IMR-90 (cell line): Measurements from ENCODE around the gene ATG7. TPM values are rescaled to one million over a fixed set of nuclear protein-coding genes. Genes with fewer than 3 reads are reported as not detected.

Experiments
- ATAC-seq: fragments of 200-7000 bp; cut with Tn5 transposase; 2 replicates; pipeline ENCODE4 v1.9.1; 2020; ENCODE audit warnings: low read depth, mild to moderate bottlenecking, moderate library complexity
- BruUV-seq: library from RNA; stranded (reverse); fragments of 400-500 nt; replicated peaks from 2 replicates; lab custom pipeline; 2021; lab: Mats Ljungman, UMichigan
- CTCF ChIA-PET: fragments of 300-600 bp; formaldehyde crosslinking; extraction: SDS; loops from one replicate; lab custom pipeline; 2021; ENCODE audit warnings: antibody characterized with exemption; lab: Yijun Ruan, JAX
- POLR2A ChIA-PET: fragments of 300-600 bp; sonication (Branson Sonifier 250); formaldehyde crosslinking; loops from one replicate; lab custom pipeline; 2022; ENCODE audit warnings: antibody characterized with exemption; ENCODE audit not compliant: unreplicated experiment; lab: Charles Lee
- DNase-seq: peaks from one replicate; pipeline ENCODE4 v3.0.0; 2013
- H2AFZ ChIP-seq: replicated peaks from 2 replicates; pipeline ENCODE3; 2013; ENCODE audit warnings: low read length, mild to moderate bottlenecking; ENCODE audit not compliant: poor library complexity
- H2AK5ac ChIP-seq: 2 replicates; pipeline ENCODE4 v1.6.1; 2013; ENCODE audit warnings: low read depth, low read length, inconsistent platforms
- H2AK9ac ChIP-seq: replicated peaks from 2 replicates; pipeline ENCODE3; 2013; ENCODE audit warnings: mild to moderate bottlenecking, low read depth, low read length, moderate library complexity; ENCODE audit not compliant: poor library complexity
- H2BK120ac ChIP-seq: 2 replicates; pipeline ENCODE4 v1.6.1; 2013; ENCODE audit warnings: low read depth, low read length, inconsistent platforms
- H2BK15ac ChIP-seq: 3 replicates; pipeline ENCODE4 v1.6.1; 2013; ENCODE audit warnings: low read depth, low read length, inconsistent platforms
- H2BK20ac ChIP-seq: 2 replicates; pipeline ENCODE4 v1.6.1; 2013; ENCODE audit warnings: low read depth, mild to moderate bottlenecking, inconsistent platforms, low read length, moderate library complexity
- H2BK5ac ChIP-seq: 2 replicates; pipeline ENCODE4 v1.6.1; 2013; ENCODE audit warnings: mild to moderate bottlenecking, low read depth, low read length, inconsistent platforms; ENCODE audit not compliant: poor library complexity, severe bottlenecking
- H3K14ac ChIP-seq: replicated peaks from 2 replicates; pipeline ENCODE4 v1.6.1; 2013; ENCODE audit warnings: low read depth, low read length, inconsistent platforms
- H3K18ac ChIP-seq: 2 replicates; pipeline ENCODE4 v1.6.1; 2013; ENCODE audit warnings: low read depth, low read length, control low read depth
- H3K23ac ChIP-seq: 2 replicates; pipeline ENCODE4 v1.6.1; 2013; ENCODE audit warnings: low read depth, low read length, inconsistent platforms
- H3K27ac ChIP-seq: 2 replicates; pipeline ENCODE4 v1.5.1; 2013; ENCODE audit warnings: mild to moderate bottlenecking, control low read depth, low read length; ENCODE audit not compliant: insufficient read depth
- H3K27me3 ChIP-seq: 2 replicates; pipeline ENCODE4 v1.6.1; 2013; ENCODE audit warnings: low read length; ENCODE audit not compliant: control insufficient read depth, insufficient read depth
- H3K36me3 ChIP-seq: 2 replicates; pipeline ENCODE4 v1.6.1; 2013; ENCODE audit warnings: low read length, mixed read lengths; ENCODE audit not compliant: control insufficient read depth, insufficient read depth
- H3K4ac ChIP-seq: 2 replicates; pipeline ENCODE4 v1.6.1; 2013; ENCODE audit warnings: low read depth, low read length, inconsistent platforms
- H3K4me1 ChIP-seq: 2 replicates; pipeline ENCODE4 v1.6.1; 2013; ENCODE audit warnings: low read length, mixed read lengths; ENCODE audit not compliant: control insufficient read depth, insufficient read depth
- H3K4me2 ChIP-seq: 2 replicates; pipeline ENCODE4 v1.6.1; 2013; ENCODE audit warnings: low read depth, mild to moderate bottlenecking, control low read depth, low read length, moderate library complexity
- H3K4me3 ChIP-seq: 2 replicates; pipeline ENCODE4 v1.5.1; 2013; ENCODE audit warnings: low read depth, mild to moderate bottlenecking, control low read depth, low read length, moderate library complexity; ENCODE audit not compliant: insufficient read depth
- H3K56ac ChIP-seq: 2 replicates; pipeline ENCODE4 v1.6.1; 2013; ENCODE audit warnings: low read length, inconsistent platforms; ENCODE audit not compliant: insufficient read depth; ENCODE audit errors: extremely low read depth
- H3K79me1 ChIP-seq, 2 experiments: 2 replicates each; pipeline ENCODE4 v1.6.1; 2013; ENCODE audit warnings: low read length in 2 of 2, inconsistent platforms in 1 of 2, low read depth in 1 of 2
- H3K9ac ChIP-seq: 2 replicates; pipeline ENCODE4 v1.6.1; 2013; ENCODE audit warnings: low read depth, low read length, control low read depth
- H3K9me1 ChIP-seq: 2 replicates; pipeline ENCODE4 v1.6.1; 2013; ENCODE audit warnings: low read length, inconsistent platforms; ENCODE audit not compliant: insufficient read depth
- H3K9me3 ChIP-seq: 2 replicates; pipeline ENCODE4 v1.6.1; 2013; ENCODE audit warnings: low read length; ENCODE audit not compliant: control insufficient read depth, insufficient read depth
- H4K20me1 ChIP-seq: 2 replicates; pipeline ENCODE4 v1.6.1; 2013; ENCODE audit warnings: low read length, inconsistent platforms; ENCODE audit not compliant: insufficient read depth
- H4K5ac ChIP-seq: 2 replicates; pipeline ENCODE4 v1.6.1; 2013; ENCODE audit warnings: mild to moderate bottlenecking, low read depth, low read length, control low read depth
- H4K8ac ChIP-seq, 2 experiments: 2 replicates each; pipeline ENCODE4 v1.6.1; 2013; ENCODE audit warnings: low read depth in 2 of 2, low read length in 2 of 2, control low read depth in 1 of 2, inconsistent platforms in 1 of 2
- H4K91ac ChIP-seq: 2 replicates; pipeline ENCODE4 v1.6.1; 2013; ENCODE audit warnings: low read depth, low read length, inconsistent platforms; ENCODE audit not compliant: insufficient read depth
- BHLHE40 ChIP-seq: fragments of 150-350 bp; IDR thresholded peaks from 2 replicates; pipeline ENCODE4 v1.6.1; 2016; ENCODE audit warnings: mild to moderate bottlenecking, low read depth, low read length
- CEBPB ChIP-seq: IDR thresholded peaks from 2 replicates; pipeline ENCODE4 v1.6.1; 2012; ENCODE audit warnings: low read depth, low read length, improper control_type of control experiment
- CHD1 ChIP-seq: IDR thresholded peaks from 2 replicates; pipeline ENCODE4 v1.6.1; 2012; ENCODE audit warnings: low read depth, low read length, improper control_type of control experiment
- FOS ChIP-seq: fragments of 150-350 bp; IDR thresholded peaks from 2 replicates; pipeline ENCODE4 v1.6.1; 2016; ENCODE audit warnings: low read depth, low read length
- MAFK ChIP-seq: IDR thresholded peaks from 2 replicates; pipeline ENCODE4 v1.6.1; 2012; ENCODE audit warnings: low read depth, low read length, improper control_type of control experiment
- MAZ ChIP-seq: IDR thresholded peaks from 2 replicates; pipeline ENCODE4 v1.6.1; 2012; ENCODE audit warnings: low read depth, mild to moderate bottlenecking, low read length, improper control_type of control experiment, moderate library complexity, borderline replicate concordance
- MXI1 ChIP-seq: IDR thresholded peaks from 2 replicates; pipeline ENCODE4 v1.6.1; 2012; ENCODE audit warnings: low read depth, mild to moderate bottlenecking, low read length, moderate library complexity, borderline replicate concordance
- NFE2L2 ChIP-seq: fragments of 150-350 bp; IDR thresholded peaks from 2 replicates; pipeline ENCODE4 v1.6.1; 2016; ENCODE audit warnings: low read depth, mild to moderate bottlenecking, low read length
- POLR2A ChIP-seq: IDR thresholded peaks from 2 replicates; pipeline ENCODE4 v1.6.1; 2012; ENCODE audit warnings: mild to moderate bottlenecking, low read depth, low read length
- RAD21 ChIP-seq: IDR thresholded peaks from 2 replicates; pipeline ENCODE4 v1.6.1; 2012; ENCODE audit warnings: low read length, improper control_type of control experiment
- RCOR1 ChIP-seq: IDR thresholded peaks from 2 replicates; pipeline ENCODE4 v1.6.1; 2012; ENCODE audit warnings: mild to moderate bottlenecking, low read length, improper control_type of control experiment; ENCODE audit not compliant: insufficient replicate concordance
- RFX5 ChIP-seq: IDR thresholded peaks from 2 replicates; pipeline ENCODE4 v1.8.0; 2012; ENCODE audit warnings: low read depth, mild to moderate bottlenecking, low read length, moderate library complexity
- SMC3 ChIP-seq: fragments of 150-350 bp; IDR thresholded peaks from 2 replicates; pipeline ENCODE4 v1.6.1; 2016; ENCODE audit warnings: low read depth, mild to moderate bottlenecking, antibody characterized with exemption, low read length, moderate library complexity
- WGBS, 2 experiments: methylation state at CpG; one replicate each; pipeline versions ENCODE4 v1.1.5 to v1.1.7; 2013; ENCODE audit warnings: missing lambda C conversion rate in 2 of 2; ENCODE audit not compliant: insufficient read length in 1 of 2; ENCODE audit errors: extremely low coverage in 2 of 2; 5-methylcytosine and 5-hydroxymethylcytosine counted together
- dilution Hi-C: fragments of 300-500 bp; cut with HindIII; formaldehyde crosslinking; loops from one replicate; pipeline ENCODE4 v1.14.3; 2018; ENCODE audit warnings: low sequenced_read_pairs; ENCODE audit not compliant: unreplicated experiment
- in situ Hi-C: fragments of 300-500 bp; cut with MboI; formaldehyde crosslinking; loops from 3 replicates; pipeline ENCODE4 v1.14.3; 2019; ENCODE audit warnings: low sequenced_read_pairs, inconsistent platforms, mixed read lengths
- intact Hi-C: fragments of 100-400 bp; cut with micrococcal nuclease; formaldehyde crosslinking; loops from 2 replicates; pipeline ENCODE4 v1.10.0; 2022
- polyA plus RNA-seq, 3 experiments: library from polyadenylated mRNA; depleted of rRNA; stranded (reverse); fragments of >200 nt; gene quantifications; 2 replicates each; pipeline ENCODE4 v1.2.3, GENCODE V29; 2012; ENCODE audit warnings: low replicate concordance in 1 of 3
- total RNA-seq: library from RNA; depleted of rRNA; stranded (reverse); fragments of >200 nt; gene quantifications from 2 replicates; pipeline ENCODE4 v1.2.3, GENCODE V29; 2012
- TF ChIP-seq, protein P1 (sequence below): fragments of 150-350 bp; IDR thresholded peaks from 2 replicates; pipeline ENCODE4 v1.6.1; 2016; ENCODE audit warnings: low read depth, mild to moderate bottlenecking, low read length, moderate library complexity, borderline replicate concordance
- TF ChIP-seq, protein P2 (sequence below): fragments of 150-350 bp; IDR thresholded peaks from 2 replicates; pipeline ENCODE4 v1.6.1; 2017; ENCODE audit warnings: mild to moderate bottlenecking, antibody characterized with exemption, low read length, low read depth
- TF ChIP-seq, protein P3 (sequence below): conservative IDR thresholded peaks from 2 replicates; pipeline ENCODE4 v1.5.1; 2012; ENCODE audit warnings: mild to moderate bottlenecking, low read depth, low read length, improper control_type of control experiment

Gene ATG7
- total and polyA plus RNA-seq, 2 of the 4 experiments (the other 2 are of a cell fraction), result 15.6 to 51.4 TPM

DNA sequence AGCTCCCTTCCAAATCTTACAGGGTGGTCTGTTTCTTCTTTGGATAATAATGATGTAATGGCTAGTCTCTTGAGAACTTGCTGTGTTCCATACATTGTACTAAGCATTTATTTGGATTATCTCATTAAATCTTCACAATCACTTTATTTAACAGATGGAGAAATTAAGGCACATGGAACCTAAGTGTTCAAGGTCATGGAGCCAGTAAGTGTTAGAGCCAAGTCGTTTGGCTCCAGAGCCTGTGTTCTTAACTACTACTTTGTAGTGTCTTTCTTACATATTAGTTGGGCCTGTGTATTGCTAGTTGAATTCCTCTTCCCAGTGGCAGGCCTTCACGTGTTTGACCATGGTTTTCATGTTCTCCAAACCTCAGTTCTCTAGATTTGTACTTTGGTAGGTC is 177.8 kb downstream of the ATG7 start:
- no peak overlapping the region for H2BK15ac ChIP-seq
- no peak overlapping the region for H2BK20ac ChIP-seq
- no peak overlapping the region for H4K5ac ChIP-seq
- no peak for DNase-seq
- no peaks in the 10 kb centered on the region for H3K9me3 ChIP-seq
- no peak overlapping the region for H3K56ac ChIP-seq
- in situ Hi-C loops (no loop called here), dilution Hi-C loops (no loop called here), intact Hi-C loops (no loop called here)
- no peaks in the 10 kb centered on the region for H3K27me3 ChIP-seq
- H2AK5ac ChIP-seq, result no peak overlapping the region
- WGBS, 2 experiments, result no CpG with 5 or more reads among the region's 2 CpGs
- H3K9ac ChIP-seq, result no peak overlapping the region
- peaks cover 8% of the 10 kb centered on the region for H3K4me1 ChIP-seq
- no peak overlapping the region for H3K23ac ChIP-seq
- no peak overlapping the region for H3K14ac ChIP-seq
- ATAC-seq, result no peak
- no peak overlapping the region for H3K4me3 ChIP-seq
- H3K79me1 ChIP-seq, result peaks cover 4 to 17% of the 10 kb centered on the region in 2 experiments; a peak in 3 of 4 replicates
- no peak overlapping the region for H4K8ac ChIP-seq
- H3K36me3 ChIP-seq, result no peaks in the 10 kb centered on the region
- H4K20me1 ChIP-seq, result no peaks in the 10 kb centered on the region
- H2BK120ac ChIP-seq, result no peak overlapping the region
- H4K91ac ChIP-seq, result no peak overlapping the region
- no TSS peak for BruUV-seq
- peaks cover 9% of the 10 kb centered on the region; the same call in 1 of the 2 replicates for H3K9me1 ChIP-seq
- POLR2A ChIA-PET, result no interaction called here
- TF ChIP-seq RCOR1, result no peak
- TF ChIP-seq, protein P1, sequence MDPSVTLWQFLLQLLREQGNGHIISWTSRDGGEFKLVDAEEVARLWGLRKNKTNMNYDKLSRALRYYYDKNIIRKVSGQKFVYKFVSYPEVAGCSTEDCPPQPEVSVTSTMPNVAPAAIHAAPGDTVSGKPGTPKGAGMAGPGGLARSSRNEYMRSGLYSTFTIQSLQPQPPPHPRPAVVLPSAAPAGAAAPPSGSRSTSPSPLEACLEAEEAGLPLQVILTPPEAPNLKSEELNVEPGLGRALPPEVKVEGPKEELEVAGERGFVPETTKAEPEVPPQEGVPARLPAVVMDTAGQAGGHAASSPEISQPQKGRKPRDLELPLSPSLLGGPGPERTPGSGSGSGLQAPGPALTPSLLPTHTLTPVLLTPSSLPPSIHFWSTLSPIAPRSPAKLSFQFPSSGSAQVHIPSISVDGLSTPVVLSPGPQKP, result no peak
- TF ChIP-seq RFX5, result no peak
- TF ChIP-seq, protein P2, sequence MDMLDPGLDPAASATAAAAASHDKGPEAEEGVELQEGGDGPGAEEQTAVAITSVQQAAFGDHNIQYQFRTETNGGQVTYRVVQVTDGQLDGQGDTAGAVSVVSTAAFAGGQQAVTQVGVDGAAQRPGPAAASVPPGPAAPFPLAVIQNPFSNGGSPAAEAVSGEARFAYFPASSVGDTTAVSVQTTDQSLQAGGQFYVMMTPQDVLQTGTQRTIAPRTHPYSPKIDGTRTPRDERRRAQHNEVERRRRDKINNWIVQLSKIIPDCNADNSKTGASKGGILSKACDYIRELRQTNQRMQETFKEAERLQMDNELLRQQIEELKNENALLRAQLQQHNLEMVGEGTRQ, result no peak
- TF ChIP-seq NFE2L2, result no peak
- no peak for TF ChIP-seq MAZ
- TF ChIP-seq CHD1, result no peak
- no peak for TF ChIP-seq MAFK
- TF ChIP-seq SMC3, result no peak
- TF ChIP-seq MXI1, result no peak
- no peak for TF ChIP-seq FOS
- no peak for TF ChIP-seq POLR2A
- TF ChIP-seq, protein P3, sequence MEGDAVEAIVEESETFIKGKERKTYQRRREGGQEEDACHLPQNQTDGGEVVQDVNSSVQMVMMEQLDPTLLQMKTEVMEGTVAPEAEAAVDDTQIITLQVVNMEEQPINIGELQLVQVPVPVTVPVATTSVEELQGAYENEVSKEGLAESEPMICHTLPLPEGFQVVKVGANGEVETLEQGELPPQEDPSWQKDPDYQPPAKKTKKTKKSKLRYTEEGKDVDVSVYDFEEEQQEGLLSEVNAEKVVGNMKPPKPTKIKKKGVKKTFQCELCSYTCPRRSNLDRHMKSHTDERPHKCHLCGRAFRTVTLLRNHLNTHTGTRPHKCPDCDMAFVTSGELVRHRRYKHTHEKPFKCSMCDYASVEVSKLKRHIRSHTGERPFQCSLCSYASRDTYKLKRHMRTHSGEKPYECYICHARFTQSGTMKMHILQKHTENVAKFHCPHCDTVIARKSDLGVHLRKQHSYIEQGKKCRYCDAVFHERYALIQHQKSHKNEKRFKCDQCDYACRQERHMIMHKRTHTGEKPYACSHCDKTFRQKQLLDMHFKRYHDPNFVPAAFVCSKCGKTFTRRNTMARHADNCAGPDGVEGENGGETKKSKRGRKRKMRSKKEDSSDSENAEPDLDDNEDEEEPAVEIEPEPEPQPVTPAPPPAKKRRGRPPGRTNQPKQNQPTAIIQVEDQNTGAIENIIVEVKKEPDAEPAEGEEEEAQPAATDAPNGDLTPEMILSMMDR, result no peak
- no peak for TF ChIP-seq CEBPB
- TF ChIP-seq RAD21, result no peak
- TF ChIP-seq BHLHE40, result no peak
- H2AFZ ChIP-seq, result no peak overlapping the region
- no peak overlapping the region for H2AK9ac ChIP-seq
- CTCF ChIA-PET, result no interaction called here
- no peak overlapping the region for H2BK5ac ChIP-seq
- H3K18ac ChIP-seq, result no peak overlapping the region
- no peak overlapping the region for H3K4ac ChIP-seq
- H3K27ac ChIP-seq, result no peak overlapping the region
- H3K4me2 ChIP-seq, result no peak overlapping the region
